VCaP (cell line): ENCODE results near the gene FAM53B.

ENCODE experiments used
- H3K27ac ChIP-seq: fragments of 450-650 bp; 2 replicates; pipeline ENCODE4 v1.5.1; 2017
- TF ChIP-seq, protein P1 (sequence below): fragments of 450-650 bp; conservative IDR thresholded peaks from 2 replicates; pipeline ENCODE4 v1.5.1; 2017; ENCODE audit warnings: mild to moderate bottlenecking, moderate library complexity

The FAM53B gene

DNA sequence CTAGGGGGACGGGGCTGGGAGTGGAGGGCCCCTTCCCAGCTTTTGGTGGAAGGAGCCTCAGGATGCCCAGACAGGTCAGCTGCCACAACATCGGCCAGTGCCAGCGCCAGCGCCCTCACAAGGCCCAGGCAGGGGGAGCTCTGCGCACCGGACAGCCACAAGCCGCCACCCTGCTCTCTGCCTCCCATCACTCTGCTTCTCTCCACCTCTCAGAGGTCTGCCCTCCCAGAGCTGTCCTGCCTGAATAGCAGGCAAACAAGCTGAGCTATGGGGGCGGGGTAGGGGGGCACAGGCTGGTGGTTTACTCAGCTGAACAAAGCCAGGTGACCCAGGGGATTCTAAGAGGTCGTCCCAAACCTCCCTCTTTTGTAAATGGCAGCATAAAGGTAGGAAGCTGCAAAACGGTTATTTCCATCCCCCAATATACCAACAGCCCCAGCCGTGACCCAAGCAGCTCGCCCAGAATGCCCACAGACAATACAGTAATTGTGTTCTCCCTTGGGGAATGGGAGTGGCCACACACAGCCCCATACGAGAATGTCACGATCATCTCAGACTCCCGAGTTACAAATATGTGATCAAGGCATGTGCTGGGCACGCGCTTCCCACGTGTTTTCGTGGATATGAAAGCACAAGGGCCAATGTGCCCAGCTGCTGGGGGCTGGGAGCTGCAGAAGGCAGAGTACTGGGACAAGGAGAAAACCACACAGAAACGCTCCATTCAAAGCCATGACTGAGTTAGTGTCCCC lies 19.7 kb downstream of the FAM53B start:
- H3K27ac ChIP-seq: peak overlapping the region; percentile 96; the same call in 1 of the 2 replicates
- TF ChIP-seq, protein P1, sequence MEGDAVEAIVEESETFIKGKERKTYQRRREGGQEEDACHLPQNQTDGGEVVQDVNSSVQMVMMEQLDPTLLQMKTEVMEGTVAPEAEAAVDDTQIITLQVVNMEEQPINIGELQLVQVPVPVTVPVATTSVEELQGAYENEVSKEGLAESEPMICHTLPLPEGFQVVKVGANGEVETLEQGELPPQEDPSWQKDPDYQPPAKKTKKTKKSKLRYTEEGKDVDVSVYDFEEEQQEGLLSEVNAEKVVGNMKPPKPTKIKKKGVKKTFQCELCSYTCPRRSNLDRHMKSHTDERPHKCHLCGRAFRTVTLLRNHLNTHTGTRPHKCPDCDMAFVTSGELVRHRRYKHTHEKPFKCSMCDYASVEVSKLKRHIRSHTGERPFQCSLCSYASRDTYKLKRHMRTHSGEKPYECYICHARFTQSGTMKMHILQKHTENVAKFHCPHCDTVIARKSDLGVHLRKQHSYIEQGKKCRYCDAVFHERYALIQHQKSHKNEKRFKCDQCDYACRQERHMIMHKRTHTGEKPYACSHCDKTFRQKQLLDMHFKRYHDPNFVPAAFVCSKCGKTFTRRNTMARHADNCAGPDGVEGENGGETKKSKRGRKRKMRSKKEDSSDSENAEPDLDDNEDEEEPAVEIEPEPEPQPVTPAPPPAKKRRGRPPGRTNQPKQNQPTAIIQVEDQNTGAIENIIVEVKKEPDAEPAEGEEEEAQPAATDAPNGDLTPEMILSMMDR: no peak

DNA sequence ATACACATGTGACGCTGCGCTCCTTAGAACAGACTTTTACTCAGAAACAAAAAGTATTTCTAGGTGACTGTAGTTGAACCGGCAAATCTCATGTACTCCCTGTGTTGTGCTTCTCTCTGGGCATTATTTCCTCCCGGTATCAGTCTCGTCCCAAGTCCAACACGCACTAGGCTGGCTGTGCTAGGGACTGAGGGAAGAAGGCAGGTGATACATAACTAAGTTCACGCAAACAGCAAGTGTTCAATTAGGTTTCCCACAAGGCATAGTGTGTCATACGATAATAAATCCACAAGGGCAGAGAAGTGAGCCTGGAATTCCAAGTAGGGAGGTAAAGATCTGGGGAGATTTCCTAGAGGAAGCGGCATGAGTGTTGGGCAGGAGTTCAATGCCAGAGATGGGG lies 20.4 kb downstream of the FAM53B start:
- TF ChIP-seq, protein P1: no peak

DNA sequence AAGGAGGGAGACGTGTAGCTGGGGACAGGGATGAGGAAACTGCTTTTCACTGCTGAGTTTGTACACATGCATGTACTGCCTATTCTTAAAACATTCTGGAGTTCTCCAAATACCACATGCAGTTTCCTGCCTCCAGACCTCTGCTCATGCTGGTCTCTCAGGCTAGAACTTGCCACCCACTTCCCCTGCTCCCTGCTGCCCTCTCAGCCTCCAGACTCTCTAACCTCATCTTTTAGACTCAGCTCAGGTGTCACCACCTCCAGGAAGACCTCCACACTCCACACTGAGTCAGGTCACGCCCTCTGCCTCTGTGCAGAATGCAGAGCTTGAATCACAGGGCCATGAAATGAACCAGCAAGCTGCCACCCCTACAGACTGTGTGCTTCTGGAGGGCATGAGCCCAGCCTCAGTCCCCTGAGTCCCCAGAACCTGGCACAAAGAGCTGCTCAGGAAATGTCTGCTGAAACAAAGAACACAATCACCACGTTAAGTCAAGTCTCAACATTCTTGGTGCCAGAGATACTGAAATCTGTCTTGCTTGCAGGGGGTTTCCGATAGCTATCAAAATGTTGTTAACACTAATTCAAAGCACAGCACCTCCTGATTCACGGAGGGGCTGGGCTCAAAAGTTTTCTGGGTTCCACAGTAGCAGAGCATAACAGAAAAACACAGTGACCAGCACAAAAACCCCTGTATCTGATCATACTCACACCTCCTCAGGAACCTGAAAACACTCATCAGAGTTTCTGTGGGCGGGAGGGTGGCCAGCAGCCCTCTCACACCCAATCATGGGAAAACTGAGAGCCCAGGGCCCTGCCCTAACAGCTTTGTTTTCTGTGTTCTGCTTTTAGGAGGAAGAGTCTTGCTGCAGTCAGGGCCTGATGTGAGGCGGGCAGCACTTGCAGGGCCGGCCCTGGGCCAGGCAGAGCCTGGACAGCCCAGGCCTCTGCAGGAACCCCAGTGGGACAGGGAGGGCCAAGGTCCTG lies 21.1 kb downstream of the FAM53B start:
- TF ChIP-seq, protein P1: no peak
- H3K27ac ChIP-seq: peak overlapping the region; percentile 96

More for the DNA sequence above, 20.4 kb downstream of the FAM53B start:
- peak overlapping the region; percentile 96 for H3K27ac ChIP-seq

DNA sequence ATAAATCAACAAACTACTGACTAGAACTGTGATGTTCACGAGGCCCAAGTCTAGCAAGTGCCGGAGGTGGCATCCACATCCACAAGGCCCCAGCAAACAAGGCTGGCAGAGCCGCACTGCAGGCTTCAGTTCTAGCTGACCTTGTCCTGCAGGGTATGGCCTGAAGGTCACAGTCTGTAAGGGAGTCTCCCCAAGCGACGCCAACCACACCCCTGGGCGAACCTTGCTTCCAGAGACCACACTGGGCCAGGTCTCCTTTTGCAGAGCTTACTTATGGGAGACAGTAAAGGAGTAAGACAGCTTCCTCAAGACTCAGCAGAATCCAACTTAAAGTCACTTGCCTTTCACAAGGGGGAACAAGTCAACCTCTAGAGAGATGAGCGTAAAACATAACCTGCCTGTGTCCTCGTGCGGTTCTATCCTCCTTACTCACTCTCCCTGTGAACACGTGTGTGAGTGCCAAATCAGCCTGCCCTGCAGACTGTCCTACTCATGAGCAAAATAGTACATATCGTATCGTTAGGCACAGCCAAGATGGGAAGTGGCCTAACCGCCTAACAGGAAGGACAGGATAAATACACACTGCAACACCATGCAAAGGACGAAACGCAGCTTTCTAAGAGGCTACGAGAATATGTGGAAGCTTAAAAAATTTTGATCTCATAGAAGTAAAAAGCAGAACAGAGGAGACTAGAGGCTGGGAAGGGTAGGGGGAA lies 22.7 kb downstream of the FAM53B start:
- TF ChIP-seq, protein P1: no peak
- peak overlapping the region; percentile 96 for H3K27ac ChIP-seq

DNA sequence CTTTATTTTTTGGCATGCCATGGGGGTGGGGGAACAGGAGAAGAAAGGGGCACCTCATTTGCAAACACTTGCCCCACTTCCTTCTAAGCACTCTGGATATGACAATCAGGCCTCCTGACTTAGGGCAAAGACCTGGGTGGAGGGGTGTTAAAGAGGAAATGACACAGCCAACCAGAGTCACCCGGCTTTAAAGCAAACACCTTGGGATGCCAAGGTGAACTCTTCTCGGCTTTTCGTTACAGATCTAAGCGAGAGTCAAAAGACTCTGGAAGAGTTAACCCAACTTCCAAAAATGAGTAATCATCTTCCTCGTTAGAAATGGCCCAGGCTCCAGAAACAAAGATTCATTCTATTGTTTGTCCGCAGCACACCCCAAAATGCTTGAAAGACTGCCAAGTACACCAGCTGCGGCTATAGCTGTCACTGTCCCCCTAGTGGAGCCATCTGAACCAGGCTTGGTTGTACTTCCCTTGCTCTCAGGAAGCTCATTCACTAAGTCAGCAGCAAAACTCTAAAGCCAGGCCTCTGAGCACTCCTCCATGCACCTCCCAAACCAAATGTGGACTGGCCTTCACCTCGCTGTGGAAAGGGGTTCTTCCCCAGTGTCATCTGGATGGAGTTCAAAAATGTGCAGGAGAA lies 24.8 kb downstream of the FAM53B start:
- no peak overlapping the region for H3K27ac ChIP-seq
- TF ChIP-seq, protein P1: no peak

DNA sequence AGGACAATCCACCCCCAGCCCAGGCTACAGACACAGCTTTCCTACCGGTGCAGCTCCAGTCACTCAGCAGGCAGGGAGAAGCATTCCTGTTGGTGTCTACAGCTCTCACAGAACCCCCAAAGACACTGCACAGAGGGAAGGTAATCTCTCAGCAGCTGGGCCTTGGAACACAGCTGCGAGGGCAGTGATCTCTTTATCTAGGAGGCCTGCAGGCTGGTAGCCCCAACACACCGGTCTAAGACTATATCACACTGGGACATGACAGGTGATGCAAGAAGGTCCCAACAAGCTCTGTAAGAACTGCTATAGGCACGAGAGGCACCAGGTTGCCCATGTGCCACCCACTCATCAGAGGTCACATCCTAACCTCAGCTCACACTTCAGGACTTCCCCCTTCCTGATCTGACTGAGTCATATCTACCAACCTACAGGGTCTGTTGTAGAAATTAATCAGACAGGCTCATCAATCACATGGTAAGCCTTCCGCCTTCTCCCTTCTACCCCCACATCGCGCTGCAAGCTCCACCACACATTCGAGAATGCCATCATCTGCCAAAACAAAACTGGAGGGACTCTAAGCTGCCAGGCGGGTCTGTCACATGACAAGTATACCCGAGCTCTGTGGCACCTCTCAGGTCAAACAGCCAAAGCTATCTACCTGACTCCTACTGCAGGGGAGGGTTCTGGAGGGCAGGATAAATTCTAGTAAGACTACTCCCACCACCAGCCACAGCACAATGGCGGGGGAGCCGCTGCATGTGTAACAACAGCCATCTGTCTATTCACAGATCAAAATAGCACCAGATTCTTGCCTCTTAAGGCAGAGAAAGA lies 26.1 kb downstream of the FAM53B start:
- TF ChIP-seq, protein P1: no peak
- no peak overlapping the region for H3K27ac ChIP-seq
